Measurements from ENCODE around the gene CNOT11.

DNA sequence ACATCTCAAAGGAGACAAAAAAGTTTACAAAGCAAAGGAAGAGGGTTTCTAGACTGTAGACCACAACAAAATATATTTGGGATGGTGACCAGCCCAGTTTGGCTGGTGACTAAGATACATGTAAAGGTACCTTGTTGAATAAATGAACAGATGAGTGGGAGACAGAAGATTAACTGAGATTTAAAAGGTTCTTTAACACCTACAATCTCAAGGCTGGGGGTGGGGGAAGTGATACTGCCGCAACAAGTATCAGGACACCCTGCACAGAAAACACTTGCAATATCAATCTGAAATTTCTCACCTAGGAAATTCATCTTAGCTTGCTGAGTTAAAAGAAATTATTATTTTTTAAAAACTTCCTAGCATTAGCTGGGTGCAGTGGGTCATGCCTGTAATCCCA, 47.5 kb downstream of the CNOT11 start:
- no peak for TF ChIP-seq BACH2 (CRISPR knock-in tag; IDR thresholded peaks at IDR 0.05; ENCODE audit: borderline replicate concordance)
- TF ChIP-seq, protein P1, sequence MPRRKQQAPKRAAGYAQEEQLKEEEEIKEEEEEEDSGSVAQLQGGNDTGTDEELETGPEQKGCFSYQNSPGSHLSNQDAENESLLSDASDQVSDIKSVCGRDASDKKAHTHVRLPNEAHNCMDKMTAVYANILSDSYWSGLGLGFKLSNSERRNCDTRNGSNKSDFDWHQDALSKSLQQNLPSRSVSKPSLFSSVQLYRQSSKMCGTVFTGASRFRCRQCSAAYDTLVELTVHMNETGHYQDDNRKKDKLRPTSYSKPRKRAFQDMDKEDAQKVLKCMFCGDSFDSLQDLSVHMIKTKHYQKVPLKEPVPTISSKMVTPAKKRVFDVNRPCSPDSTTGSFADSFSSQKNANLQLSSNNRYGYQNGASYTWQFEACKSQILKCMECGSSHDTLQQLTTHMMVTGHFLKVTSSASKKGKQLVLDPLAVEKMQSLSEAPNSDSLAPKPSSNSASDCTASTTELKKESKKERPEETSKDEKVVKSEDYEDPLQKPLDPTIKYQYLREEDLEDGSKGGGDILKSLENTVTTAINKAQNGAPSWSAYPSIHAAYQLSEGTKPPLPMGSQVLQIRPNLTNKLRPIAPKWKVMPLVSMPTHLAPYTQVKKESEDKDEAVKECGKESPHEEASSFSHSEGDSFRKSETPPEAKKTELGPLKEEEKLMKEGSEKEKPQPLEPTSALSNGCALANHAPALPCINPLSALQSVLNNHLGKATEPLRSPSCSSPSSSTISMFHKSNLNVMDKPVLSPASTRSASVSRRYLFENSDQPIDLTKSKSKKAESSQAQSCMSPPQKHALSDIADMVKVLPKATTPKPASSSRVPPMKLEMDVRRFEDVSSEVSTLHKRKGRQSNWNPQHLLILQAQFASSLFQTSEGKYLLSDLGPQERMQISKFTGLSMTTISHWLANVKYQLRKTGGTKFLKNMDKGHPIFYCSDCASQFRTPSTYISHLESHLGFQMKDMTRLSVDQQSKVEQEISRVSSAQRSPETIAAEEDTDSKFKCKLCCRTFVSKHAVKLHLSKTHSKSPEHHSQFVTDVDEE (CRISPR knock-in tag; IDR thresholded peaks at IDR 0.05): no peak
